ENCODE results near the gene ABCC3.

ABCC3 gene

DNA sequence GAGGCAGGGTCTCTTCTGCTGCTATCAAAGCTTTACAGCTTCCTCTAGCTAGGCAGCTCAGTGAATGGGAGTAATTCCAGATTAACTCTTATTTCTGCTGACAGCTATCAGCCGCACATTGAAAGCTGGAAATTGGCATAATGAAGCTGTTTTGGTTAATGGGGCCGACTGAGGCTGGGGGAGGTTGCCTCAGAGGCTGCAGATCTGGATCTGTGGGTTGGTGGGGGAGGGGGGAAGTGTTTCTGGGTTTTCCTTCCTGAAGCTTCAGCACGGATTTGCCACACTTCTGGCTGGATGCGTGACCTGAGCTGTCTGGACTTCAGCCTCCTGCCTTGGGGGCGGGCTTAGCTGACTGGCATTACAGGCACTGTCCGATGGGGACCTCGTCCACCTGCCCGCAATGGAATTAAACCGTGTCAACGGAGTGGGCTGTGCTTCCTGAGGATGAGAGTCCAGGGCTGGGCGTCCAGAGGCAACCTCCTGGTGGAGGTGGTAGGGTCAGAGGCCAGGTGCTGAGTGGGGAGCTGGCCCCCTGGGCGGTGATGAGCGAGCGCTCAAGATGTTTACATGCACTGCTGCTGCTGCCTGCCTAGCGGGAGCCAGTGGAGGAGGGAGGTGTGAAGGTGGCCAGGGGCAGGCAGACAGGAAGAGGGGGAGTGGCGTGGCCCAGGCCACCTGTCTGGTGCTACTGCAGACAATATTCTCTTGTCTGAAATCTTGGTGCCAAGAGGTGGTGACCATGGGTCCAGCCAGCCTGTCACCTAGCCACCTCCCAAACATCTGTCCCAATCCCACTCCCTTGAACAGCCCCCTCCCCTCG, 6.7 kb upstream of the ABCC3 start:
- no peak for DNase-seq (ENCODE audit: low spot score)

- no peak for DNase-seq (ENCODE audit: low spot score)
Observed at GRCh38 chr17:50629902-50630301, 4.8 kb upstream of the ABCC3 start.

GRCh38 chr17:50630524-50631194, 4.0 kb upstream of the ABCC3 start:
- DNase-seq (ENCODE audit: low spot score): peak; percentile 42

DNA sequence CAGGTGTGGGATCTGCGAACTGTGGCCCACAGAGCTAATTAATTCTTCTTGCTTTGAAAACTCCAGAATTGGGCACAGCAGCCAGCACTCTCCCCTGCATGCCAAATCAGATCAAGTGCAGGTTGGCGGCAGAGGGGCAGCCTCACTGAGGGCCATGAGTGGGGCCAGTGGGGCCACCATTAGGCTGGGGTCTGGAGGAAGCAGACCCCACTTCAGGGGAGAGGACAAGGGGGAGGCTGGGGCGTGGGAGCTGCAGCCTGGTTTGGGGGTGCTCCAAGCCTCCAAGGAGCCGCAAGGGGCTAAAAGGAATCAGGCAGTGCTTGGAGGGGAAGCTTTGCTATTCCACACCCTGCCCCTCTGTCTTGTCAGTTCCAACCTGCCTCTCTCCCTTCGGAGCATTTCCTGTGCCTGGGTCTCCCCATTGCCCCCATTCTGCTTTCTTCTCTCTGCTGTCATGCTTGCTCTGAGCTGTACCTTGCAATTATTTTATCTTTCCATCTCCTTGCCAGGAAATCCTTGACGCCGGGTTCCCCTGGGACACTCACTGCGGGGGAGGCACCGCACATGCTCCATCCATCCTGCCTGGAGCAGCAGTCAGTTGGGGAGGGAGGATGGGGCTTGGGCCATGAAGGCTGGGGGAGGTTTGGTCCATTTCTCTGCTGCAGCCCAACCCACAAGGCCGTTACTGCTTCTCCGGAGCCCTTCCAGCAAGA, 3.3 kb upstream of the ABCC3 start:
- no peak for DNase-seq (ENCODE audit: low spot score)

DNA sequence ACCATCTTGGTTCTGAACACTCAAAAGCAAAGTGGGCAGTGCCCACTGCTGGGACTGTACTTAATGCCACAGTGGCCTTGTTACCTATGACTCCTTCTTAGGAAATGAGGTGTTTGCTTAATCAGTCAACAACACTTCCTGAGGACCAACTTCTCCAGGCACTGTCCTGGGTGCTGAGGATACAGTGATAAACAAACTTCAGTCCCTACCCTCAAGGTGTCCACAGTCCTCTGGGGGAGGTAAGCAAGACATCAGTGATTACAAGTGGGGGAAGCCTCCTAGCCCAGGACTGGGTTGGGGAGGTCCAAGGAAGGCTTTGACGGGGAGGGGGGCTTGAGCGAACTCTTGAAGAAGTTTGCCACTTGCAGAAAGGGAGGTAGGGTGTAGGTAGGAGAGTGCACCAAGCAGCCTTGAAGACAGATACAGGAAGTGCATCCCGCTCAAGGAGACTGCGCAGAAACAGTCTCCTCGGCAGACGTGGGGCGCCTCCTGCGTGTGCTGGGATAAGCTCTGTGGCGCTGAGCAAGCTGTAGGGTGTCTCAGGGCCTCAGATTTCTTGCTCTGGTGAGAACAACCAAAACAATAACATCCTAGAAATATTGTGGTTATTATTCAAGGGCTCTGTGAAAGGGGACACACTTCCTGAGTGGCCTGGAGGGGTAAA, 2.6 kb upstream of the ABCC3 start:
- DNase-seq (ENCODE audit: low spot score): no peak

- no peak for DNase-seq (ENCODE audit: low spot score)
Observed at GRCh38 chr17:50632637-50633036, 2.0 kb upstream of the ABCC3 start.

- no peak for DNase-seq (ENCODE audit: low spot score)
Observed at GRCh38 chr17:50633683-50634082, 998 bp upstream of the ABCC3 start.

- DNase-seq (ENCODE audit: low spot score): no peak
Observed at GRCh38 chr17:50634915-50635731, 442 bp downstream of the ABCC3 start.

DNA sequence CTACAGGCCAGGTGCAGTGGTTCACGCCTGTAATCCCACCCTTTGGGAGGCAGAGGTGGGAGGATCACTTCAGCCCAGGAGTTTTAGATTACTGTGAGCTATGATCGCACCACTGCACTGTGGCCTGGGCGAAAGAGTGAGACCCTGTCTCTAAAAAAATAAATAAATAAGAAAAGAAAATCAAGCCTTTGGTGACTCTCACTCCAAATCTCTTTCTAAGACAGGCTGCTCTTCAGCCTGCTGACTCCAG, 976 bp downstream of the ABCC3 start:
- DNase-seq (ENCODE audit: low spot score): no peak

DNA sequence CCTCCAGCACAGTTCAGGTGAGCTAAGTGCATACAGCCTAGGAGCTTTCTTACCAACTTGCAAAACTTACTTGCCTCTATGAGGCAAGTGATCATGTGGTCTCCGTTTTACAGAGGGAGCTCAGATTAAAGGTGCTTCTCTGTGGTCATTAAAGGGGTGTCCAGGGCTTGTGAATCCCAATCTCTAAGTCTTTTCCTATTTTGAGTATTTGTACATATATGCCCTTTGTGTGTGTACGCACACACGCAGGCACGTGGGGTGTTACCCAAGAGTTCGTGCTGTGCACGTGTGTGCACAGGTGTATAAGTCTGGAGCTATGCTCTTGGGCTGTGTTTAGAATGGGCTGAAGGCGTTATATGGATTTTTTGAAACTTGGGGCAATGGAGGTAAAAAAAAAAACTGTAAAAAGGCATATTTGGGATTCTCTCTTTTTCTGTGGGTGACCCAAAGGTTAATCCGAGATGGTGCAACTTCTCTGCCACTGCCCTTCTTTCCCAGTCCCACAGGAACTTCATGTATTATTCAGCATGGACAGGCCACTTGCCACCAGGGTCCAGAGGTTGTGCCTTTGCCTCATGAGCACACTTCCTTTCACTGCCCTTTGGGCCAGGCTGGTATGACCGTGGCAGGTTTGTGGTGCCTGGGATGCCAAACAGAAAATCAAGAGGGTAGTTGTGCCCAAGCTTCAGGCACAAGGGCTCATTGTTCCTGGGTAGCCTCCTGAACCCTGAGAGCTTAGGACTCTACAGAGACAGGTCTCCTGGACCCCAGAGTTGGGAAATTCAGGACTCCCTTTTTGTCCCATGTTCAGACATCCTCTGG, 1.5 kb downstream of the ABCC3 start:
- no peak for DNase-seq (ENCODE audit: low spot score)

DNA sequence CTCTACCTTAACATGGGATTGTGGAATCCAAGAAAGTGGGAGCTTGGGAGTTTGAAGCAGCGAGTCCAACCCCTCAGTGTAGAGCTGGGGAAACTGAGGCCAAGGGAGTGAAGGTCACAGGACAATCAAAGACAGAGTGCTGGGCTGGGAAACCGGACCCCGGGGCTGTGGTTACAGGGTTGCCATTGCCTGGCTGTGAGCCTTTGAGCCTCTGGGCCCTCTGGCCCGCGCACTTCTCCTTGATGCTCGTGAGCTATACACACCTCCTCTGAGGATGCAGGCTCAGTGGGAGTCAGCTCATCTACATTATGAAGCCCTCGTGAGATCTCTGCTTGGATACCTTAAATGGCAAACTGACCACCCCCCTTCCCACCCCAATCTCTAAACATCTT, 2.1 kb downstream of the ABCC3 start:
- DNase-seq (ENCODE audit: low spot score): no peak

DNA sequence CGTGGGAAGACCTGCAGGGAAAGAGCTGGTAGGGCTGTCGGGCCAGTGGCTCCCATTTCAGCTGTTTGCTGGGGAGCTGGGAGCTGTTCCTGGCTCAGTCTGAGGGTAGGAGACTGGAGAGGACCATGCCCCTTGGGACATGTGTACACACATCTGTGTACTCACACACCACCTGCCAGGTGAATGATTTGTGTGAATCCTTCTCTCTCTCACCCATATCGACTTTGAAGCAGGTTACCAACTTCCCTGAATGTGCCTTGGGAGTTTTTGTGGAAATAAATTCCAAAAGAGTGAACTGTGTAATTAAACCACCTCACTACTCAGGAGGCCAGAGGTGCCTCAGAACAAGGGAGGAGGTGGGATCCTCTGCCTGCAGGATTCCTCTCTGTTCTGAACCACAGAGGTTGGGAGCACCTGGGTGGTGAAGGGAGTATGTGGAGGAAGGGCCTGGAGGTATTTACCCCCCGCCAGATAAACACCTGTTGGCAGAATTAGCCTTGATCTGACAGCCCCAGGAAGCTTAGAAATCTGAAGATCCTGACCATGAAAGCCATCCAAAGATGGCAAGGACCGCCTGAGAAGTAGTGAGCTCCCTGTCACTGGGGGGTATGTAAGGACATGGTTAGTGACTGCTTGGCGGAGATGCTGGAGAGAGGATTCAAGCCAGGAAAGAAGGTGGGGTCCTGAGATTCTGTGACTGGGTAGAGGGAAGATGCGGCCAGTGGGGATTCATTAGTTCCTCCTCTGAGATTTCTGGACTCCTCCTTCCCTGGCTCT, 3.3 kb downstream of the ABCC3 start:
- no peak for DNase-seq (ENCODE audit: low spot score)

- DNase-seq (ENCODE audit: low spot score): no peak
Observed at GRCh38 chr17:50638606-50638965, 3.9 kb downstream of the ABCC3 start.

DNA sequence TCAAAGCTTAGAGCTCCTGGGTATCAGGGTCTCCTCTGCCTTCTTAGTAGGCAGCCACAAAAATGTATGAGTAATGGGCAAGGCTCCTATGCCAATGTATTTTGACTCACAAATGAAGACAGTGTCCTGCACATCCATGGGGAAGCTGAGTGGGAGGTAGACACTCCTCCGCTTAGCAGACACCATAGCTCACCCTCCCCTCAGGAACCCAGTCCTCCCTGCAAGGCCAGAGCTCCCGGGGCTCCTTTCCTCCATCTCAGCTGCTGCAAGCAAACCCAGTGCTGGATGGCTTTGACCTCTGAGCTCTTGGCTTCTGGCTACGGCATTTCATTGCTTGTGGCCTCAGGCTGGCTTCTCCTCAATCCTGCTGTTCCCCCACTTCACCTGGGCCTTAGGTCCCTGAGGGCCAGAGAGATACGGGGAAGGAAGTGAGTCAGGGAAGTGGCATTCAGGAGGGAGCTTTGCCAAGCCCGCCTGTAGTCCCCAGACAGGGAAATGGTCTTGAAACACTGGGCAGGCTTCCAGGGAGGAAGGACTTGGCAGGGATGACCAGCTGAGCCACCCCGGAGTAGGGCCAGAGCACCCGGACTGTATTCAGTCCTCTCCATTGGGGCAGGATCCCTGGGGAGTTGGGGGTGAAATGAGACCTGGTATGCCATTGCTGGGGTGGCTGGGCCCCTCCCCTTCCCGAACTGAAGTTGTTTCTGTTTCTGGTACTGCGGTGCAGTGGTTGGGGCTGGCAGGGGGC, 4.5 kb downstream of the ABCC3 start:
- no peak for DNase-seq (ENCODE audit: low spot score)

DNA sequence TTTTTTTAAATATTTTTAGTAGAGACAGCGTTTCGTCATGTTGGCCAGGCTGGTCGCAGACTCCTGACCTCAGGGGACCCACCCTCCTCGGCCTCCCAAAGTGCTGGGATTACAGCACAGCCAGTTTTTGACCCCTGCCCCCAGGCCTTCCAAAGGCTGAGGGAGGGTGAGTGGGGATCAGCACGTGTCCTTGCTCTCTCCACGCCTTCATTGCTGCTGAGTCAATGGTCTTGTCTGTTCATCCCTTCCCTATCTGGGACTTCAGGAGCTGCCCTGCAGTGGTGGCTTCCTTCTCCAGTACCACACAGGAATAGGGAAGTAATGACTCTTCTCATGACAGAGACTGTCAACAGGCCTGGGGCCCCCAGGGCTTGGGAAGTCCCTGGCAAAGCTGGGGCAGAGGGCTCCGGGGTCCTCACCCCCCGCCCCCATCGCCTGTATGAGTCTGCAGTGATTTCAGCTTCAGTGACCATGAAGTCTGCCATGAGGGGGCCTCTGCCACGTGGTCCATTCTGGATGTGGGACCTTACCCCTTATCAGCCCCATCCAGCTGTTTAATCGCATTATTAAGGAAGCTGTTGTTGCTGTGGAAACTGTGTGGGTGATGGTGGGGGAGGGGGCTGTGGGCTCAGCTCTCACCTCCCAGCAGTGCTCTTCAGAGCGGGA, 6.1 kb downstream of the ABCC3 start:
- DNase-seq (ENCODE audit: low spot score): no peak

GRCh38 chr17:50641357-50641756, 6.7 kb downstream of the ABCC3 start:
- DNase-seq (ENCODE audit: low spot score): no peak

- no peak for DNase-seq (ENCODE audit: low spot score)
Observed at GRCh38 chr17:50642071-50642721, 7.5 kb downstream of the ABCC3 start.
